Brain microvascular endothelial cell (primary cell): Measurements from ENCODE around the gene GLYATL2.

Source experiments
- DNase-seq: peaks from one replicate; pipeline ENCODE4 v3.0.0-alpha.2; 2020
- H3K27ac ChIP-seq: fragments of 250-450 bp; sonication (Bioruptor Pico); 2 replicates; pipeline ENCODE4 v1.5.1; 2020; ENCODE audit warnings: mild to moderate bottlenecking, moderate library complexity
- H3K27me3 ChIP-seq: fragments of 250-450 bp; sonication (Bioruptor Pico); replicated peaks from 2 replicates; pipeline ENCODE4 v1.5.1; 2020; ENCODE audit warnings: mild to moderate bottlenecking
- H3K36me3 ChIP-seq: fragments of 250-450 bp; sonication (Bioruptor Pico); replicated peaks from 2 replicates; pipeline ENCODE4 v1.5.1; 2020; ENCODE audit warnings: mild to moderate bottlenecking
- H3K4me3 ChIP-seq: 2 replicates; pipeline ENCODE4 v1.5.1; 2011; ENCODE audit warnings: low read depth, mild to moderate bottlenecking, control low read depth, low read length, moderate library complexity
- CTCF ChIP-seq: IDR thresholded peaks from 2 replicates; pipeline ENCODE4 v1.5.1; 2011; ENCODE audit warnings: low read depth, mild to moderate bottlenecking, moderate library complexity, low read length, control low read depth, inconsistent platforms; ENCODE audit errors: missing control alignments
- in situ Hi-C: cut with HindIII; loops from 2 replicates; pipeline ENCODE4 v1.10.0; 2017; ENCODE audit warnings: low sequenced_read_pairs, low pct_ligation_motif_present

GLYATL2 gene

GRCh38 chr11:58796333-58796732 is 48.2 kb downstream of the GLYATL2 start:
- DNase-seq: no peak
- no peaks in the 10 kb centered on the region for H3K36me3 ChIP-seq
- H3K4me3 ChIP-seq: no peak overlapping the region
- in situ Hi-C loops: no loop called here
- no peaks in the 10 kb centered on the region for H3K27me3 ChIP-seq
- no peak overlapping the region for H3K27ac ChIP-seq
- TF ChIP-seq CTCF: no peak

- DNase-seq: peak; percentile 27
- in situ Hi-C loops: no loop called here
Observed at GRCh38 chr11:58788355-58789023, 56.0 kb downstream of the GLYATL2 start.

GRCh38 chr11:58787903-58788302 is 56.6 kb downstream of the GLYATL2 start:
- no peaks in the 10 kb centered on the region for H3K27me3 ChIP-seq
- H3K27ac ChIP-seq: no peak overlapping the region
- no peak for DNase-seq
- in situ Hi-C loops: no loop called here
- no peaks in the 10 kb centered on the region for H3K36me3 ChIP-seq
- TF ChIP-seq CTCF: no peak
- no peak overlapping the region for H3K4me3 ChIP-seq

More at GRCh38 chr11:58788355-58789023, 56.0 kb downstream of the GLYATL2 start:
- H3K4me3 ChIP-seq: no peak overlapping the region
- no peak overlapping the region for H3K27ac ChIP-seq
- H3K36me3 ChIP-seq: no peaks in the 10 kb centered on the region
- H3K27me3 ChIP-seq: no peaks in the 10 kb centered on the region
- TF ChIP-seq CTCF: peak; percentile 81

GRCh38 chr11:58786693-58787092 is 57.8 kb downstream of the GLYATL2 start:
- H3K27ac ChIP-seq: no peak overlapping the region

GRCh38 chr11:58784995-58785394 is 59.5 kb downstream of the GLYATL2 start:
- H3K27me3 ChIP-seq: no peaks in the 10 kb centered on the region
- no peak for DNase-seq
- H3K4me3 ChIP-seq: no peak overlapping the region
- peak; percentile 9 for TF ChIP-seq CTCF
- in situ Hi-C loops: no loop called here
- no peaks in the 10 kb centered on the region for H3K36me3 ChIP-seq
- no peak overlapping the region for H3K27ac ChIP-seq

More at GRCh38 chr11:58786693-58787092, 57.8 kb downstream of the GLYATL2 start:
- no peaks in the 10 kb centered on the region for H3K27me3 ChIP-seq
- no peaks in the 10 kb centered on the region for H3K36me3 ChIP-seq
- H3K4me3 ChIP-seq: no peak overlapping the region
- DNase-seq: no peak
- in situ Hi-C loops: no loop called here
- TF ChIP-seq CTCF: no peak
